Measurements from ENCODE around the gene B4GALT3.

DNA sequence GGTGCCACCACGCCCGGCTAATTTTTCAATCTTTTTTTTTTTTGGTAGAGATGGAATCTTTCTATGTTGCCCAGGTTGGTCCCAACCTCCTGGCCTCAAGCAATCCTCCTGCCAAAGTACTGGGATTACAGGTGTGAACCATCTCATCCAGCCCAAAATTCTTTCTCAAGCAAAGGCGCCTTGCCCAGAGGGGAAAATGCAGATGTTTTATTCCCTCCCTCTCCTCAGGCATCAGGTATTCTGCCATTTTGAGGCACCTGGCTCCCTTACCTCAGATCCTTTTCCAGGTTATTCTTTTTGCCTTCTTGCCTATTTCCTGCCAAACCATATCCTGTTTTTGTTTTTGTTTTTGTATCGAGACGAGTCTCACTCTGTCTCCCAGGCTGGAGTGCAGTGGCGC lies 11.1 kb upstream of the B4GALT3 start:
- TF ChIP-seq, protein P1, sequence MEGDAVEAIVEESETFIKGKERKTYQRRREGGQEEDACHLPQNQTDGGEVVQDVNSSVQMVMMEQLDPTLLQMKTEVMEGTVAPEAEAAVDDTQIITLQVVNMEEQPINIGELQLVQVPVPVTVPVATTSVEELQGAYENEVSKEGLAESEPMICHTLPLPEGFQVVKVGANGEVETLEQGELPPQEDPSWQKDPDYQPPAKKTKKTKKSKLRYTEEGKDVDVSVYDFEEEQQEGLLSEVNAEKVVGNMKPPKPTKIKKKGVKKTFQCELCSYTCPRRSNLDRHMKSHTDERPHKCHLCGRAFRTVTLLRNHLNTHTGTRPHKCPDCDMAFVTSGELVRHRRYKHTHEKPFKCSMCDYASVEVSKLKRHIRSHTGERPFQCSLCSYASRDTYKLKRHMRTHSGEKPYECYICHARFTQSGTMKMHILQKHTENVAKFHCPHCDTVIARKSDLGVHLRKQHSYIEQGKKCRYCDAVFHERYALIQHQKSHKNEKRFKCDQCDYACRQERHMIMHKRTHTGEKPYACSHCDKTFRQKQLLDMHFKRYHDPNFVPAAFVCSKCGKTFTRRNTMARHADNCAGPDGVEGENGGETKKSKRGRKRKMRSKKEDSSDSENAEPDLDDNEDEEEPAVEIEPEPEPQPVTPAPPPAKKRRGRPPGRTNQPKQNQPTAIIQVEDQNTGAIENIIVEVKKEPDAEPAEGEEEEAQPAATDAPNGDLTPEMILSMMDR (IDR thresholded peaks at IDR 0.05), result no peak
- TF ChIP-seq POLR2AphosphoS5 (IDR thresholded peaks at IDR 0.05), result no peak
- no peak for TF ChIP-seq POLR2A (IDR thresholded peaks at IDR 0.05)
